KOPT-K1 (cell line): ENCODE results near the gene UBE2J2.
A peak's percentile ranks its signal among the peaks of the same experiment; 100 is the strongest.

Experiments used
- H3K27ac ChIP-seq: fragments of 200-600 bp; sonication (generic); 2 replicates; pipeline ENCODE4 v1.5.1; 2016; ENCODE audit warnings: antibody characterized with exemption, mild to moderate bottlenecking, low read depth, low read length; ENCODE audit not compliant: poor library complexity, severe bottlenecking
- H3K36me3 ChIP-seq: fragments of 200-600 bp; sonication (generic); 2 replicates; pipeline ENCODE4 v1.5.1; 2017; ENCODE audit warnings: antibody characterized with exemption, mild to moderate bottlenecking, low read length, moderate library complexity; ENCODE audit not compliant: insufficient read depth
- H3K9me3 ChIP-seq: fragments of 200-600 bp; sonication (generic); 2 replicates; pipeline ENCODE4 v1.5.1; 2017; ENCODE audit warnings: antibody characterized with exemption, low read length, mild to moderate bottlenecking; ENCODE audit not compliant: insufficient read depth, poor library complexity, severe bottlenecking

Gene UBE2J2

DNA sequence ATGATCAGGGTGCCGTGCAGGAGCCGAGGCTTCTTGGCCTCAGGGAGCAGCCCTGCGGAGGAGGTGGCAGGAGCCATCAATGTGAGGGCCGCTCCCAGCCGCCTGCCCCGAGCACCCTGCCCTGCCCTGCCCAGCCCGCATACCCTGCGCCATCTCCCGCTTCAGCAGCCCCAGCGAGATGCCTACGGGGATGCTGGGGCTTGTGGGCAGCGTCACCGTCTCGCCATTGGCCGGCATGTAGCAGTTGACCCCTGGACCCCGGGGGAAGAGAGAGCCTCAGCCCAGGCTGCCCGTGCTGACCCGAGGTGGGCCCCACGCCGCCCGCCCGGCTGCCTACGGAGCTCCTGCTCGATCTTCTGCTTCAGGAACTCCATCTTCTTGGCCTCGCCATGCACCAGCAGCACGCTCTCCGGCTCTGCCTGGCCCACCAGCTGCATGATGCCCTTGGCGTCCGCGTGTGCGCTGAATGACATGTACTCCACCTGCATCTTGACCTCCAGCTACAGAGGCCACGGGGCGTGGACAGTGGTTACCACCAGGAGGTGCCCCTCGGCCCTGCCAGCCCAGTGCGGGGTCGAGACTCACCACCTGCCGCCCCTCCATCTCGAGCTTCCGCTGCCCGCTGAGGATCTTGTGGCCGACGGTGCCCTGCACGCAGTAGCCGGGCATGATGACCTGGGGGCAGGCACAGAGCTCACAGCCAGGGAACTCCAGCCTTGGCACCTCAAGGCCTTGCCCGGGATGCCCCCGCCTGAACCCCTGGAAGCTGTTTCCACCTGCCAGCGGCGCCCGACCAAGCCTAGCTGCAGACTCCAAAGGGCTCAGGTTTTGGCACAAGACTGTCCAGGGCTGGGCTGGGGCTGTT lies 39.0 kb upstream of the UBE2J2 start:
- no peak overlapping the region for H3K27ac ChIP-seq
- peaks cover 75% of the 10 kb centered on the region for H3K36me3 ChIP-seq

DNA sequence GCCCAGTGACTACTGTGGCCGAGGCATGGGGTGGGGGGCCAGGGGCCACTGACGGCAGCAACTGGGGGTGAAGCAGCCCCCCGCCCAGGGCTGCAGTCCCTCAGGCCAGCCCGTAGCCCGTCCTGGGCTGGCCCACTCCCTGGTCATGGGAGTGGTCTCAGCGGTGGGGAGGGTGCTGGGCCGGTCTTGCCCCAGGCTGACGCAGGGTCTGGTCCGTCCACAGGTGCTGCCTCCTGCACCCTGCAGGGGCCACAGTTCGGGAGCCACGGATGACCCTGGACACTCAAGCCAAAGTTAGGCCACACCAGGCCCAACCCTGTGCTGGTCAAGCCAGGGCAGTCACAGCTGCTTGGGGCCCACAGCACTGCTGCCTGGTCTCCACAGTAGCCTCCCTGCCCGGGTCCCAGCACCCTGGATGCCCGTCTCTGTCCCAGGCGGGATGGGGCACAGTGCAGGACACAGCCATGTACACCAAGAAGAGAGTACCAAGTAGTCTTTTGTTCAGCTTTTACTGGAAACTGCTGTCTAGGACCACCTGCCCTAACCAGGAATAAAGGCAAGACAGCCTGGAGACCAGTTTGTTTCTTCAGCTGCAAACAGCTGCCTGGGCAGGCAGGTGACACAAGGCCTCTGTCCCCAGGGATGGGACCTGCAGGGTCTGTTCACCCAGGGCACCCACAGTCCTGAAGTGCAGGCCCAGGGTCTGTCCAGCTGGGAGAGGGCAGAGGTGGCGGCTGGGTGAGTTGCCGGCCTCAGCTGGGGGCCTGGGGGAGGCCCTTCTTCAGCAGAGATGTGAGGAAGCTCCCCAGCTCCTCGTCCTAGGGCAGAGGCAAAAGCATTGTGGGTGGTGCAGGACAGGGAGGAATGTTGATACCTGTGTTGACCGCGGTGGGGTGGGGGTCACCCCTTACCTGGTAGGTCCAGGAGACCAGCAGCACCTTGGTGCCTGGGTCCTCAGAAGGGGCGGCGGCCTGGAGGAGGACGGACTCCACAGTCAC lies 37.8 kb upstream of the UBE2J2 start:
- Histone ChIP-seq H3K27ac (no peak overlapping the region), H3K36me3 (peaks cover 65% of the 10 kb centered on the region)

More for the DNA sequence above, 39.0 kb upstream of the UBE2J2 start:
- H3K9me3 ChIP-seq, result no peaks in the 10 kb centered on the region

DNA sequence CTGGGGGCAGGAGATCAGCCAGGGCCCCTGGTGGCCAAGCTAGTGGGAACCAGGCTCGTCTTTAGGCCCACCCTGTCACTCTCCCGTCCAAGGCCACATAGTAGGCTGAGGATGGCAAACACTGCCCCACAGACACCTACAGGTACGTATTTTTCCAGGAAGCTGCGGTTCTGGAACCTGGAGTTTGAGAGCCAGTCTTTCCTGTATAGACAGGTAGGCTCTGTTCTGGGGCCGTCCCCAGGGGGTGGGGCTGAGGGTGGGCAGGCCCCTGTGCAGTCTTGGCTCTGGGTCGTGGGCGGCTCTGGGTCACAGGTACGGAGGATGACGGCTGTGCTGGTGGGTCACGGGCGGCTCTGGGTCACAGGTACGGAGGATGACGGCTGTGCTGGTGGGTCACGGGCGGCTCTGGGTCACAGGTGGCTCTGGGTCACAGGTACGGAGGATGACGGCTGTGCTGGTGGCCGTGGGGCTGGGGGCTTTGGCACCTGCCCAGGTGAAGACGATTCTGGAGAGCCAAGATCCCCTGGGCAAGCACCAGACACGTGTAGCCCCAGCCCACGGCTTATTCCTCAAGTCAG lies 36.9 kb upstream of the UBE2J2 start:
- Histone ChIP-seq H3K27ac (no peak overlapping the region), H3K36me3 (peaks cover 59% of the 10 kb centered on the region), H3K9me3 (no peaks in the 10 kb centered on the region)

More for the DNA sequence above, 37.8 kb upstream of the UBE2J2 start:
- H3K9me3 ChIP-seq, result no peaks in the 10 kb centered on the region

DNA sequence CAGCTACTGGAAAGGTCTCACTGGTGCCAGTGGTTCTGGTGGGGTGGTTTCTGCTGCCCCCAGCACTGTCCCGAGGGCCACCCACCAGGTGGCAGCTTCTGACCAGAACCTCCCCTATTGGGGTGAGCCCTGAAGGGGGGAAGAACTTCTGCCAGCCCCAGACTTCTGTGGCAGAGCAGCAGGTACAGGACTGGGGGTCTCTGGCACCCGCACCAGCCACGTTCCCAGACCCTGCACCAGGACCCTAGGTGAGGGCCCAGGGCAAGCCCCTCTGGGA lies 36.4 kb upstream of the UBE2J2 start:
- no peak overlapping the region for H3K27ac ChIP-seq

DNA sequence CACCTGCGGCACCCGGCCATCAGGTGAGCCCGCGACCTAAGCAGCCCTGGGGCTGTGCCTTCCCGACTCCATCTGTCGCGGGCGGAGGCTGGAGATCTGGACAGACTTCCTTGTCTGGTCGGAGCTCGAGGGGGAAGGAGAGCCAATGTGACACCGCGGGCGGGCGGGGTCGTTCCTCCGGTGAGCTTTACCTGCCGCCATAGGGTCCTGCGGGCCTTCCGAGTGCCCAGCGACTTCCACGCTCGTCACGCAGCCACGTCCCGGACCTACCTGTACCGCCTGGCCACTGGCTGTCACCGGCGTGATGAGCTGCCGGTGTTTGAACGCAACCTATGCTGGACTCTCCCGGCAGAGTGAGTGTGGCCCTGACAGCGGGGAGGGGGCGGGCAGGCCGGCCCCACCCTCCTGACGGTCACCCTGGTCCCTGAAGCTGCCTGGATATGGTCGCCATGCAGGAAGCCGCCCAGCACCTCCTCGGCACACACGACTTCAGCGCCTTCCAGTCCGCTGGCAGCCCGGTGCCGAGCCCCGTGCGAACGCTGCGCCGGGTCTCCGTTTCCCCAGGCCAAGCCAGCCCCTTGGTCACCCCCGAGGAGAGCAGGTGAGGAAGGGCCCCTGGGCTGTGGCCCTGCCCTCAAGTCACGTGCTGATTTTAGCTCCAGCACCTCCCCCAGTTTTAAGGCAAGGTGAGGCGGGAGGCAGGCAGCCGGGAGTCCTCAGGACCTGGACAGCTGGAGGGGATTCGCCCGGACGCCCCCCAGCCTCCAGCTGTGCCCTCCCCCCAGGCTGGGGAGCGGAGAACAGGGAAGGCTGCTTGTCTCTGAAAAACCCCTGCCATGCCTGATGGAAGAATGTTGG lies 35.8 kb upstream of the UBE2J2 start:
- Histone ChIP-seq H3K9me3 (no peaks in the 10 kb centered on the region), H3K27ac (peak overlapping the region; percentile 84), H3K36me3 (peaks cover 49% of the 10 kb centered on the region)

More for the DNA sequence above, 36.4 kb upstream of the UBE2J2 start:
- H3K36me3 ChIP-seq, result peaks cover 55% of the 10 kb centered on the region
- H3K9me3 ChIP-seq, result no peaks in the 10 kb centered on the region

DNA sequence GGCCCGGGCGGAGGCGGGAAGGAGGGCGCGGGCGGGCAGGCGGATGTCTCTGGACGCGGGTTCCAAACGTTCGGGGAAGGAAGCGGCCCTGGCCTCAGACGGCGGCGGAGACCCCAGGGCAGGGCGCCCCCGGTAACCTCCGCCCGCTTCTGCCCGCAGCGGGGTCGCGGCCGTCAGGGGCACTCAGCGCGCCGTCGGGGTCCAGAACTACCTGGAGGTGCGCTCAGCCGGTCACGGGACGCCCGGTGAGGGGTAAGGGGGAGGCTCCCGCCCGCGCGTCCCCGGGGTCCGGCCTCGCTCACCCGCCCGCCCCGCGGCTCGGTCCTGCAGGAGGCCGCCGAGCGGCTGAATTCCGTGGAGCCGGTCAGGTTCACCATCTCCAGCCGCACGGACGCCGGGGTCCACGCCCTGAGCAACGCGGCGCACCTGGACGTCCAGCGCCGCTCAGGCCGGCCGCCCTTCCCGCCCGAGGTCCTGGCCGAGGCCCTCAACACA lies 35.1 kb upstream of the UBE2J2 start:
- H3K36me3 ChIP-seq, result peaks cover 42% of the 10 kb centered on the region
- H3K27ac ChIP-seq, result peak overlapping the region; percentile 84
- no peaks in the 10 kb centered on the region for H3K9me3 ChIP-seq

DNA sequence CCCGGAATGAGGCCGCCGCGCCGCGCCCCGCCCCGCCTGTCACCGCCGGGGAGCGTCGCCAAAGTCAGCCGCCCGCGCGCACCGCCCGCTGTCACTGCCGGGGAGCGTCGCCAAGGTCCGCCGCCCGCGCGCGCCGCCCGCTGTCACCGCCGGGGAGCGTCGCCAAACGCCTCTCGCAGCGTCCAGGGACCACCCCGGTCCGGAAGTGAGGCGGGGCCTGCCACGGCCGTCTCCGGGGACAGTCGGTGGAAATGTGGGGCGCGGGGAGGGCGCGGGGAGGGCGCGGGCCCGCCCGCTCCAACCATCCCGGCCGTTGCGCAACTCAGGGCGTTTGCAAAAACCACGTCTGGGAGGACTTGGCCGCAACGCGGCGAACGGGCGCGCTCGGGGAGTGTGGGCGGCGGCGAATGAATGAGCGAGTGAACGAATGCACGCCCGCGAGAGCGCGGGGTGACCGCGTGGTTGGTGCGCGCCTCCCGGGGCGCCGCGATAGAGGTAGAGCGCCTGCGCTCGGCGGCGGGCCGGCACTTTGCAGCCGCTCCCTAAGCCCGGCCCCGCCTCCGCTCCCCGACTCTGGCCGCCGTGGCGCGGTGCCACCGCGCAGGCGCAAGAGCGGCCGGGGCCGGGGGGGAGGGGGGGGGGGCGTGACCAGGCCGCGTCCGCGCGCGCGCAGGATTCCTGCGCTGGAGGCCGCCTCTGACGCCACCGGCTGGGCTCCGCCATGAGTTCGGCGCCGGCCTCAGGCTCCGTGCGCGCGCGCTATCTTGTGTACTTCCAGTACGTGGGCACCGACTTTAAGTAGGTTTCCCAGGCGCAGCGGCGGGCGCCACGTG lies 34.5 kb upstream of the UBE2J2 start, which contains the start of the genes ACAP3 and PUSL1:
Gene ACAP3 (minus strand): TSS at position 8 of the 833 bp plus-strand sequence. CDS start 115 bp downstream, outside the sequence.
Gene PUSL1 (plus strand): TSS at position 675 of the 833 bp plus-strand sequence. CDS start 47 bp downstream, at position 722.
- Histone ChIP-seq H3K9me3 (no peaks in the 10 kb centered on the region), H3K27ac (peak within 1 kb of the TSS; percentile 84), H3K36me3 (peaks cover 36% of the 10 kb centered on the region)

DNA sequence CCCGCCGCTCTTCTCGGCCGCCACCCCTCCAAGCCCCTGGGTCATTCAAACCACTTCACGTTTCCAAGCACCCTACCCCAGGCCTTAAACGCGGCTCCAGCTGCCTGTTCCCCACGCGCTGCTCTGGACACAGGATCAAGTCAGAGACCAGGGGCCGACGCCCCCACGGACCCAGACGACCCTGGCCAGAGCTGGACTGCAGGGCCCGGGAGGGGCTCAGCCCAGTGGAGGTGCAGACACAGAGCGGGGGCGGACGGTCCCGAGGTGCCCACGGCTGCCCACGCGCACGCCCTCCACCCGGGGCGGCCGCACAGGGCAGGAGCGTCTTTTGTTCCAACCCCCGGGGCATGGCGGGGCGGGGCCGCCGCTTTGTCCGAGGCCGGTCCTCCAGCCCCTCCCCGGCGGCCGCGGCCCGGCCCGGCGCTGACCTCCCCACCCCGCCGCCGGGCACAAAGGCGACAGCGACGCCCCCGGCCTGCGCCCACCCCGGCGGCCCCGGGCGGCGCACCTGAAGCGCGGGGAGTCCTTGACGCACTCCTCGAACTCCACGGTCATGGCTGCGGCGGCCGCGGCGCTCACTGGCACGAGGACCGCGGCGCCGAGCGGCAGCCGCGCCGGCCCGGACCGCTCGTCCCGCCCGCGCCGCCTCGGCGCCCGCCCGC lies 33.7 kb upstream of the UBE2J2 start:
- H3K27ac ChIP-seq, result peak overlapping the region; percentile 84
- no peaks in the 10 kb centered on the region for H3K9me3 ChIP-seq
- peaks cover 28% of the 10 kb centered on the region for H3K36me3 ChIP-seq

DNA sequence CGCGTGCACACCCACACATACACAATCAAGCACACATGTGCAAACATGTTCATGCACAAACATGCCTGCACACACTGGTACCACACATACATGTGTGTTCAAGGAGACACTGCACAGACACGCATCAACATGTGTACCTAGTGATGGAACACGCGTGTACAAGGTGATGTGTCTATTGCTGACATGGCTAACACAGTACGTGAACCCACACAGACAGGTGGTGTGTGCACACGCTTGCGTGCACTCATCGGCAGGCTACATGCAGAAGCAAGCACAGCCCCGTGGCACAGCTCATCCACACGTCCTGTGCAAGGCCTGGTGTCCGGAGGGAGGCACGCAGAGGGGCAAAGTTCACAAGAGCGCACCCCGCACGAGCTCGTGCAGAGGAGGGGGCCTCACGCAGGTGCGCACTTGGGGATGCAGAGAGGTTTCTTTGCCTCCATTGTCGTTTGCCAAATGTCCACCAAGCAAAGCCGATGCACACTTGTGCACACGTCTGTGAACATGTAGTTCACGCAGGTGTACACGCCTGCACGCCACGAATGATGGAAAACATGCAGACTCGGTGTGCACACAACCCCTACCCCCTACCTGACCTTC lies 33.1 kb upstream of the UBE2J2 start:
- Histone ChIP-seq H3K36me3 (peaks cover 24% of the 10 kb centered on the region), H3K9me3 (no peaks in the 10 kb centered on the region), H3K27ac (peak overlapping the region; percentile 84)

DNA sequence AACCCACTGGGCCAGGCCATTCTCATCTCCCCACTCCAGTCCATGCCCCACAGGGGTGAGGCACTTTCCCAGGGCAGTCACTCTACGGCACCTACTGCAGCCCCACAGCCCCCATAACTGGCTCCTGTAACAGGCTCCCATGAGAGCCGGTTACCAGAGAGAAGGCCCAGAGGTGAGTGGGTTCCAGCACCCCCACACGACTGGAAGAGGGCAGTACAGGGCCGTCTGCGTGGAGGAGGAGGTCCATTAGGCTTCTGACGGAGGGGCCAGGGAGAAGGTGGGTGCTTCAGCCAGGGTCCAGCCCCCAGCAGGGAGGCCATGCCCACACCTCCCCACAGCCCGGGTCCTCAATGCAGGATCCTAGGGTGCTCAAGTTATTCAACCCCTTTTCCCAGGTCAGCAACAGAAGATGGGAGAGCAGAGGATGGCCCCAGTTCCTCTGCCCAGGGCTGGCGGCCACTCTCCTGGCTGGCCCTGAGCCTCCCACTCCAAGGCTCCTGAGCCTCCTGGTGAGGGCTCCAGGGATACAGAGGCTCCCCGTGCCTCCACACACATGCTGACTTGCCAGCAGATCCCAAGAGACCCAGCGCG lies 32.5 kb upstream of the UBE2J2 start:
- Histone ChIP-seq H3K36me3 (peaks cover 18% of the 10 kb centered on the region), H3K27ac (peak overlapping the region; percentile 84), H3K9me3 (no peaks in the 10 kb centered on the region)

DNA sequence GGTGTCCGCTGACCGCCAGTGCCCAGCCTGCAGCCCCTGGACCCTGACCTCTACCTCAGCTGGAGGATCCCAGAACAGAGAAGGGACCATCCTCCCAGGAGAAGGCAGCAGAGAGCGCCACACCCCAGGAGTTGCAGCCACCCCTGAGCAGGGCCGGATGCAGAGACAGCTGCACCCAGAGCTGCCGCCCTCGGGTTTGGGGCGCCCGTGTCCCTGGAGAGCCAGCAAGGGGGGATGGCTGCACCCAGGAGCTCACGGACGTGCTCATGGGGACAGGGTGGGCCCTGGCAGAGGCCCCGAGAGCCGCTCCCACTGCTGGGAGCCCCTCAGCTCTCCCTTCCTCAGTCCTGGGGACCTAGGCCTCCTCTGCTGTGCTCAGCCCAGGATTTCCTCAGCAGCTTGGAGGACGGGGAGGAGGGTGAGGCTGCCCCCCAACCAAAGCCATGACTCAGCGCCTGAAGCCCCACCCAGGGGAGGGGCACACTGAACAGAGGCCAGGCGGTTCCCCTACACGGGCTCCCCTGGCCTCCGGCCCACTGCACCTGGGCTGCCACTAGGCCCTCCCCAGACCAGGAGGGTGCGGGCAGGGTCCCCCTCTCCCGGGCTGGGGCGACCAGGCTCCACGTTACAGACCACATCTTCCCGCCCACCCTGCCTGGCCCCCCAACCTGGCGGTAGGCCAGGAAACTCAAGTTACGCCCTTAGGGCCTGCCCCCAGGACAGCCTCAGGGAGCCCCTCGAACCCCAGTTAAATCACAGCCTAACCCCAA lies 31.8 kb upstream of the UBE2J2 start:
- H3K27ac ChIP-seq, result peak overlapping the region; percentile 84
- peaks cover 11% of the 10 kb centered on the region; the same call in 1 of the 2 replicates for H3K36me3 ChIP-seq
- H3K9me3 ChIP-seq, result no peaks in the 10 kb centered on the region
